GM21381 (cell line): ENCODE results near the gene CPA2.
"Not testable (repeated sequence)": the region's sequence is repeated elsewhere in the genome, so short reads cannot be mapped to it uniquely, and the experiment has no call there.

Source experiments
- ATAC-seq: cut with Tn5 transposase; IDR thresholded peaks from one replicate; pipeline ENCODE4 v1.9.1; 2021; ENCODE audit warnings: mild to moderate bottlenecking, moderate library complexity; ENCODE audit not compliant: unreplicated experiment

Gene CPA2

GRCh38 chr7:130266258-130266960 is at the start of gene CPA2:
Gene CPA2 (plus strand): TSS chr7:130266863. CDS start chr7:130266882, 19 bp downstream.
- no peak for ATAC-seq

GRCh38 chr7:130218806-130219620 is 47.6 kb upstream of the CPA2 start:
- no peak for ATAC-seq

- no peak for ATAC-seq
Observed at GRCh38 chr7:130219871-130220270, 46.8 kb upstream of the CPA2 start.

- ATAC-seq: no peak
Observed at GRCh38 chr7:130221746-130222145, 44.9 kb upstream of the CPA2 start.

- no peak for ATAC-seq
Observed at GRCh38 chr7:130223646-130224045, 43.0 kb upstream of the CPA2 start.

GRCh38 chr7:130224210-130224609 is 42.5 kb upstream of the CPA2 start:
- no peak for ATAC-seq

- not testable (repeated sequence) for ATAC-seq
Observed at GRCh38 chr7:130224923-130225322, 41.7 kb upstream of the CPA2 start.

- no peak for ATAC-seq
Observed at GRCh38 chr7:130226333-130226732, 40.3 kb upstream of the CPA2 start.

GRCh38 chr7:130227883-130228575 is 38.6 kb upstream of the CPA2 start:
- no peak for ATAC-seq

- no peak for ATAC-seq
Observed at GRCh38 chr7:130228840-130229502, 37.7 kb upstream of the CPA2 start.

GRCh38 chr7:130229981-130230380 is 36.7 kb upstream of the CPA2 start:
- ATAC-seq: not testable (repeated sequence)

- no peak for ATAC-seq
Observed at GRCh38 chr7:130231792-130232191, 34.9 kb upstream of the CPA2 start.

- ATAC-seq: no peak
Observed at GRCh38 chr7:130232209-130232608, 34.5 kb upstream of the CPA2 start.

- ATAC-seq: no peak
Observed at GRCh38 chr7:130234078-130234477, 32.6 kb upstream of the CPA2 start.

GRCh38 chr7:130236361-130236760 is 30.3 kb upstream of the CPA2 start:
- ATAC-seq: not testable (repeated sequence)

GRCh38 chr7:130240240-130240639 is 26.4 kb upstream of the CPA2 start:
- no peak for ATAC-seq

GRCh38 chr7:130242198-130243014 is 24.3 kb upstream of the CPA2 start:
- ATAC-seq: no peak

- not testable (repeated sequence) for ATAC-seq
Observed at GRCh38 chr7:130243486-130243885, 23.2 kb upstream of the CPA2 start.

GRCh38 chr7:130246491-130246890 is 20.2 kb upstream of the CPA2 start:
- not testable (repeated sequence) for ATAC-seq

- ATAC-seq: not testable (repeated sequence)
Observed at GRCh38 chr7:130248842-130249241, 17.8 kb upstream of the CPA2 start.
